Loucy (cell line): ENCODE data around the gene ADGRL3.

Experiments used
- H2AFZ ChIP-seq: fragments of 200-600 bp; sonication (generic); 2 replicates; pipeline ENCODE4 v1.6.0; 2016; ENCODE audit warnings: antibody characterized with exemption, mild to moderate bottlenecking, low read length, moderate library complexity
- H3F3A ChIP-seq: fragments of 200-600 bp; 2 replicates; pipeline ENCODE4 v1.6.0; 2016; ENCODE audit warnings: antibody characterized with exemption, low read depth, mild to moderate bottlenecking
- H3K27me3 ChIP-seq: fragments of 200-600 bp; sonication (generic); 2 replicates; pipeline ENCODE4 v1.6.1; 2014; ENCODE audit warnings: low read length, mild to moderate bottlenecking; ENCODE audit not compliant: insufficient read depth, poor library complexity, severe bottlenecking
- H3K36me3 ChIP-seq: fragments of 200-600 bp; sonication (generic); 2 replicates; pipeline ENCODE4 v1.6.1; 2016; ENCODE audit warnings: low read length; ENCODE audit not compliant: insufficient read depth
- H3K4me1 ChIP-seq: fragments of 200-600 bp; sonication (generic); 2 replicates; pipeline ENCODE4 v1.5.1; 2014; ENCODE audit warnings: low read length, mild to moderate bottlenecking; ENCODE audit not compliant: insufficient read depth, poor library complexity, severe bottlenecking
- H3K4me2 ChIP-seq: fragments of 200-600 bp; sonication (generic); 2 replicates; pipeline ENCODE4 v1.6.0; 2014; ENCODE audit warnings: antibody characterized with exemption, low read length, low read depth, mild to moderate bottlenecking; ENCODE audit not compliant: poor library complexity, severe bottlenecking
- H3K4me3 ChIP-seq: fragments of 200-600 bp; sonication (generic); 2 replicates; pipeline ENCODE4 v1.5.1; 2014; ENCODE audit warnings: low read length, mild to moderate bottlenecking, mixed read lengths; ENCODE audit not compliant: poor library complexity, severe bottlenecking
- H3K79me2 ChIP-seq: fragments of 200-600 bp; sonication (generic); 2 replicates; pipeline ENCODE4 v1.6.1; 2014; ENCODE audit warnings: low read length; ENCODE audit not compliant: insufficient read depth
- H3K9ac ChIP-seq: fragments of 200-600 bp; sonication (generic); 2 replicates; pipeline ENCODE4 v1.6.0; 2014; ENCODE audit warnings: mild to moderate bottlenecking, low read depth, low read length, moderate library complexity; ENCODE audit not compliant: poor library complexity, severe bottlenecking
- H3K9me2 ChIP-seq: fragments of 200-600 bp; sonication (generic); replicated peaks from 2 replicates; pipeline ENCODE4 v1.6.1; 2016; ENCODE audit warnings: low read depth, low read length, mixed read lengths
- H3K9me3 ChIP-seq: fragments of 200-600 bp; sonication (generic); 2 replicates; pipeline ENCODE4 v1.6.1; 2014; ENCODE audit warnings: mild to moderate bottlenecking, antibody characterized with exemption, low read length, low read depth; ENCODE audit not compliant: insufficient read depth
- H4K20me1 ChIP-seq: fragments of 200-600 bp; sonication (generic); 2 replicates; pipeline ENCODE4 v1.6.0; 2014; ENCODE audit warnings: antibody characterized with exemption, low read length, mild to moderate bottlenecking; ENCODE audit not compliant: insufficient read depth, poor library complexity, severe bottlenecking
- EZH2phosphoT487 ChIP-seq: fragments of 200-600 bp; IDR thresholded peaks from 2 replicates; pipeline ENCODE4 v1.6.1; 2018; ENCODE audit warnings: antibody characterized with exemption, mild to moderate bottlenecking, moderate library complexity, borderline replicate concordance
- TF ChIP-seq, protein P1 (sequence below): fragments of 200-600 bp; sonication (generic); conservative IDR thresholded peaks from 2 replicates; pipeline ENCODE4 v1.5.1; 2014; ENCODE audit warnings: mild to moderate bottlenecking, antibody characterized with exemption, low read length

ADGRL3 gene

DNA sequence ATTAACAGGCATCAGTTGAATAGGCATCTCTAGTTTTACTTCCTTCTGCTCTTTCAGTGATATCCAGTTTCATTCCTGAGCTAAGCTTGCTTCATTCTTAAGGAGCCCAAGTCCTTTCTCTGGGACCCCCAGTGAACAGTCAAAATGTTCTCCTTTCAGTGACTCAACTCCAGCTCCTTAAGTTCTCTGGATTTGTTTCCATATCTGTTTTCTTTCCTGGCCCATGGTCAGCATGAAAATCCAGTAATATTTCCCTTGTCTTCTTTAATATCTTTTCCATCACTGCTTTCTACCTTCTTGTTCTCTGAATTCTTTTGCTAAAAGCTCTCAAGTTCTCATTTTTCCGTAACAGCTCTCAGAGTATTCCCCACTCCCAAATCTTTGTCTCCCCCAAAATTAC lies 25.5 kb downstream of the ADGRL3 start:
- Histone ChIP-seq H3K9me3 (no peaks in the 10 kb centered on the region), H2AFZ (no peak overlapping the region), H3K4me2 (no peak overlapping the region), H4K20me1 (no peaks in the 10 kb centered on the region), H3K27me3 (no peaks in the 10 kb centered on the region), H3K9me2 (no peaks in the 10 kb centered on the region), H3K4me1 (no peaks in the 10 kb centered on the region), H3K4me3 (no peak overlapping the region), H3F3A (no peaks in the 10 kb centered on the region), H3K79me2 (no peaks in the 10 kb centered on the region), H3K9ac (no peak overlapping the region), H3K36me3 (no peaks in the 10 kb centered on the region)
- no peak for TF ChIP-seq EZH2phosphoT487
- TF ChIP-seq, protein P1, sequence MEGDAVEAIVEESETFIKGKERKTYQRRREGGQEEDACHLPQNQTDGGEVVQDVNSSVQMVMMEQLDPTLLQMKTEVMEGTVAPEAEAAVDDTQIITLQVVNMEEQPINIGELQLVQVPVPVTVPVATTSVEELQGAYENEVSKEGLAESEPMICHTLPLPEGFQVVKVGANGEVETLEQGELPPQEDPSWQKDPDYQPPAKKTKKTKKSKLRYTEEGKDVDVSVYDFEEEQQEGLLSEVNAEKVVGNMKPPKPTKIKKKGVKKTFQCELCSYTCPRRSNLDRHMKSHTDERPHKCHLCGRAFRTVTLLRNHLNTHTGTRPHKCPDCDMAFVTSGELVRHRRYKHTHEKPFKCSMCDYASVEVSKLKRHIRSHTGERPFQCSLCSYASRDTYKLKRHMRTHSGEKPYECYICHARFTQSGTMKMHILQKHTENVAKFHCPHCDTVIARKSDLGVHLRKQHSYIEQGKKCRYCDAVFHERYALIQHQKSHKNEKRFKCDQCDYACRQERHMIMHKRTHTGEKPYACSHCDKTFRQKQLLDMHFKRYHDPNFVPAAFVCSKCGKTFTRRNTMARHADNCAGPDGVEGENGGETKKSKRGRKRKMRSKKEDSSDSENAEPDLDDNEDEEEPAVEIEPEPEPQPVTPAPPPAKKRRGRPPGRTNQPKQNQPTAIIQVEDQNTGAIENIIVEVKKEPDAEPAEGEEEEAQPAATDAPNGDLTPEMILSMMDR, result no peak

DNA sequence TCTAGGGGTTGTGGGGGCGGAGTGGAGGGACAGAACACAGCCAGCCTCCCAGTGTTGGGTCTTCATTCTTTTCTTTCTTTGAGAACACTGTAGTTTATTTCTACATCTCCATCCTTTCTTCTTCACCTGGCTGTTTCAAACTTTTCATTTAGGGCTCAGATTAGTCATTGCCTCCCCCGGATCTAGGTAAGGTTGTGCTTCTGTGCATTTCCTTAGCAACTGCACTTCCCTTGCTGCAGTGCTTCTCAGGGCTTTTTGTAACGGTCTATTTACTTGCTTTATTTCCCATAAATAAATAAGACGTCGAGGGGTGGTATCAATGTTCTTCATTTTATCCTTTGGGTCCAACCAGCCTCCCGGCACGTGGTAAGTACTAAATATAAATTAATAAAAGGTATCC lies 31.3 kb downstream of the ADGRL3 start:
- Histone ChIP-seq H3K9me3 (no peaks in the 10 kb centered on the region), H4K20me1 (no peaks in the 10 kb centered on the region), H3K9me2 (no peaks in the 10 kb centered on the region), H3F3A (no peaks in the 10 kb centered on the region), H3K4me3 (no peak overlapping the region), H3K4me2 (no peak overlapping the region), H3K9ac (no peak overlapping the region), H2AFZ (no peak overlapping the region), H3K27me3 (no peaks in the 10 kb centered on the region), H3K4me1 (no peaks in the 10 kb centered on the region), H3K79me2 (no peaks in the 10 kb centered on the region), H3K36me3 (no peaks in the 10 kb centered on the region)
- no peak for TF ChIP-seq EZH2phosphoT487
- TF ChIP-seq, protein P1, result no peak

DNA sequence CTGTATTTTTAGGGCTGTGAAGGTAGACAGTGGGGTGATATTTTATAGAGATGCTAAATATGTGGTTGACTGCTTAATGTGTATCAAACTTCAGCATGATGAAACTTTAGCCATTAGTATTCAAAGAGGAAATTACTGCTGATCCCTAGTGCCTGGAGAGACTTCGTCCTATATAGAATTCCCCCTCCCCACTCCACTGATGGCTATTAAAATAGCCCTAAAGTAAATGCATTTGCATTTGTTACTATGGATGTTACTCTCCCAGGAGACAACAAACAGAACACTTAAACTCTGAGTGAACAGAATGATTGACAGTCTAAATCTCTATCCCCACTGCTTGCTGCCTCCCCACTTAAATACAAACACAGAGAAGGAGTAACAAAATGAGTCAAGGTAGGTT lies 39.1 kb downstream of the ADGRL3 start:
- no peaks in the 10 kb centered on the region for H3K27me3 ChIP-seq
- H3K4me2 ChIP-seq, result no peak overlapping the region
- H3K4me3 ChIP-seq, result no peak overlapping the region
- no peaks in the 10 kb centered on the region for H3K36me3 ChIP-seq
- no peaks in the 10 kb centered on the region for H3K9me3 ChIP-seq
- no peaks in the 10 kb centered on the region for H3F3A ChIP-seq
- no peaks in the 10 kb centered on the region for H3K79me2 ChIP-seq
- H3K9me2 ChIP-seq, result no peaks in the 10 kb centered on the region
- no peaks in the 10 kb centered on the region for H4K20me1 ChIP-seq
- no peak for TF ChIP-seq EZH2phosphoT487
- TF ChIP-seq, protein P1, result no peak
- no peak overlapping the region for H2AFZ ChIP-seq
- no peaks in the 10 kb centered on the region for H3K4me1 ChIP-seq
- no peak overlapping the region for H3K9ac ChIP-seq
